IPS-18a (cell line): ENCODE data around the gene ENAH.

Source experiments
- H3K27ac ChIP-seq: one replicate; pipeline ENCODE4 v1.5.1; 2013; ENCODE audit warnings: low read length
- H3K27me3 ChIP-seq: one replicate; pipeline ENCODE4 v1.6.1; 2013; ENCODE audit warnings: mild to moderate bottlenecking, low read length; ENCODE audit not compliant: control insufficient read depth, insufficient read depth
- H3K36me3 ChIP-seq: one replicate; pipeline ENCODE4 v1.6.1; 2013; ENCODE audit warnings: low read depth, low read length; ENCODE audit not compliant: control insufficient read depth
- H3K4me1 ChIP-seq: one replicate; pipeline ENCODE4 v1.6.1; 2013; ENCODE audit warnings: low read depth, low read length; ENCODE audit not compliant: control insufficient read depth
- H3K4me3 ChIP-seq: one replicate; pipeline ENCODE4 v1.5.1; 2013; ENCODE audit warnings: low read length
- H3K9ac ChIP-seq: one replicate; pipeline ENCODE4 v1.6.1; 2013; ENCODE audit warnings: mild to moderate bottlenecking, low read length, moderate library complexity
- H3K9me3 ChIP-seq: one replicate; pipeline ENCODE4 v1.6.1; 2013; ENCODE audit warnings: low read depth, low read length; ENCODE audit not compliant: control insufficient read depth

The ENAH gene

DNA sequence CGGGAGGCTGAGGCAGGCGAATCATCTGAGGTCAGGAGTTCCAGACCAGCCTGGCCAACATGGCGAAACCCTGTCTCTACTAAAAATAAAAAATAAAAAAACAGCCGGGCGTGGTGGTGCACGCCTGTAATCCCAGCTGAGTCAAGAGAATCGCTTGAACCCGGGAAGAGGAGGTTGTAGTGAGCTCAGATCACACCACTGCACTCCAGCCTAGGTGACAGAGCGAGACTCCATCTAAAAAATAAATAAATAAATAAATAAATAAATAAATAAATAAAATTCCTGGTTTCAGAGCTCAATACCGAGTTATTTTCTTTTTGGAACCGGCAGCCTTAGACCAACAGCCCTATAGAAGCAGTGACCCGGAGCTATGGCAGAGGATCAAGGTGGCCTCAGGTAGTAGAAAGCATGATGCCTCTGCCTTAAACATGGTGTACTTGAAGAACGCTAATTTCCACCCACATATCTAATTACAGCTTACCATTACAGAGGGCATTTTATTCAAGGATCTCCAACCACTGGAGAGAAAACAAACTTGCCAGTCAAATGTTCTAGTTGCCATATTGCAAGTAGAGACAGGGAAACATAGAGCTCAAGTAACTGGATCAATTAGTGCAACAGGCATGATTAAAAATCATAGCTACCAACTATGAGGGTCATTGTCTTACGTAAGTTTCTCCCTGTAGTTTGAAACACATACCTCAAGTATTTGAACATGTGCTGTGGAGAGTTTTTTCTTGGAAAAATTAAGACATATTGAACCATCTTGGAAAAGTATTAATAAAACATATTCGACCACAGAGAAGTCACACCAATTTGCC is 2.0 kb upstream of the ENAH start:
- Histone ChIP-seq H3K27ac (no peak overlapping the region), H3K4me1 (peaks cover 4% of the 10 kb centered on the region), H3K27me3 (no peaks in the 10 kb centered on the region), H3K9me3 (no peaks in the 10 kb centered on the region), H3K9ac (peak overlapping the region; percentile 96), H3K36me3 (no peaks in the 10 kb centered on the region), H3K4me3 (no peak overlapping the region)

DNA sequence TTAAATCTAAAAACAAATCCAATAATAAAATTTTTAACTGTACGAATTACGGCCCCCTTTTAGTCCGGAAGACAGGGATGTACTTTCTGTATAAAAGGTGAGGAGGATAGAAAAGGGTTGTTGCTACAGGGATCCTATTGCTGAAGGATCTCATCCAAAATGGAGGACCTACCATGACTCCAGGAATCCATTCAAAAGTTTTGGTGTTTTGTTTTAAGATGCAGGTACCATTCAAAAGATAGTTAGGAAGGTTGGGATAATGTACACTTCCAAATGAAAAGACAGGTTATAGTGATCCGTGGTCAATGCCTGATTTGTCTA is 1.3 kb upstream of the ENAH start:
- no peak overlapping the region for H3K27ac ChIP-seq
- no peaks in the 10 kb centered on the region for H3K27me3 ChIP-seq
- H3K9me3 ChIP-seq: no peaks in the 10 kb centered on the region
- peak overlapping the region; percentile 96 for H3K9ac ChIP-seq
- H3K36me3 ChIP-seq: no peaks in the 10 kb centered on the region
- peaks cover 10% of the 10 kb centered on the region for H3K4me1 ChIP-seq
- H3K4me3 ChIP-seq: peak overlapping the region; percentile 91

GRCh38 chr1:225653463-225654276 is 747 bp upstream of the ENAH start:
- Histone ChIP-seq H3K4me1 (peaks cover 15% of the 10 kb centered on the region), H3K27ac (peak overlapping the region; percentile 83), H3K27me3 (no peaks in the 10 kb centered on the region), H3K9me3 (no peaks in the 10 kb centered on the region), H3K36me3 (no peaks in the 10 kb centered on the region), H3K4me3 (peak overlapping the region; percentile 91), H3K9ac (peak overlapping the region; percentile 96)

DNA sequence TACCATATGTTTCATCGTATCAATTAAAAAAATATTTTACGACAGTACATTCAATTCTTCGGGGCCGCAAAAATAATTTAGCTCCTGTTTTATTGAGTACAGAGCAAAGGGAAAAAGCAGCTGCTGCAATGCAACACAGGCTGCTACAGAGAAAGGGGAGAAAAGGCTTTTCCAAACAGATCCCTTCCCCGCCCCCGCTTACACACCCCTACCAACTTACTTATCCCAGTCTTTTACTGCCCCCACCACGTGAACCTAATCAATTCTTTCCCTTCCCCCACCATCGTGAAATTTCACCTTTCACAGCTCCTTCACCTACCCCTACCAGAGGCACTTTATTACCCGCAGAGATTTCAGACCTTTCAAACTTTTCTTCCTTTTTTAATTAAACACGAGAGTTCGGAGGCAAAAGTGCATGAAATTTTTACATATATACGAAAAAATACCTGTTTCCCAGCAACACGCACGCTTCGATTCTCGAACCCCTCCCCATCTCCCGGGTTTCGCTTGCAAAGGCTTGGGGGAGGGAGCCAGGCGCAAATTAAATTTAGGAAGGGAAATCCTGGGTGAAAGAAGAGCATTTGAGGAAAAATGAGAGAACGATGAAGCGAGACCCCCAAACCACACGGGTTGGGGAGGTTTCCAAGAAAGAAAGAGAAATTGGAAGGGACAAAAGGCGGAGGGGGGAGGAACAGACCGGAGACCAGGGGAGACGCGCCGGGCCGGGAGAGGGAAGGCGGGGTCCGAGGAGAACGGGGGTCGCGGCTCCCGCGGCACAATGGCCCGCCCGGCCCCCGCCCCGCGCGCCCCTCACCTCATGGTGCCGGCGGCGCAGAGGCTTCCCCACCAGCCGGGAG is 823 bp downstream of the ENAH start:
- no peaks in the 10 kb centered on the region for H3K36me3 ChIP-seq
- H3K9ac ChIP-seq: peak overlapping the region; percentile 96
- H3K27ac ChIP-seq: peak overlapping the region; percentile 75
- peak overlapping the region; percentile 83 for H3K4me3 ChIP-seq
- no peaks in the 10 kb centered on the region for H3K9me3 ChIP-seq
- H3K4me1 ChIP-seq: peaks cover 22% of the 10 kb centered on the region
- H3K27me3 ChIP-seq: no peaks in the 10 kb centered on the region

- H3K4me1 ChIP-seq: peaks cover 22% of the 10 kb centered on the region
- H3K9me3 ChIP-seq: no peaks in the 10 kb centered on the region
- H3K4me3 ChIP-seq: peak overlapping the region; percentile 83
- no peaks in the 10 kb centered on the region for H3K27me3 ChIP-seq
- H3K27ac ChIP-seq: peak overlapping the region; percentile 75
- H3K36me3 ChIP-seq: no peaks in the 10 kb centered on the region
- H3K9ac ChIP-seq: peak overlapping the region; percentile 96
Measured at GRCh38 chr1:225651376-225651871, 1.5 kb downstream of the ENAH start.

- H3K9ac ChIP-seq: no peak overlapping the region
- H3K27ac ChIP-seq: no peak overlapping the region
- H3K27me3 ChIP-seq: no peaks in the 10 kb centered on the region
- H3K9me3 ChIP-seq: no peaks in the 10 kb centered on the region
- peaks cover 22% of the 10 kb centered on the region for H3K4me1 ChIP-seq
- H3K36me3 ChIP-seq: no peaks in the 10 kb centered on the region
- peak overlapping the region; percentile 83 for H3K4me3 ChIP-seq
Measured at GRCh38 chr1:225650179-225650578, 2.7 kb downstream of the ENAH start.

DNA sequence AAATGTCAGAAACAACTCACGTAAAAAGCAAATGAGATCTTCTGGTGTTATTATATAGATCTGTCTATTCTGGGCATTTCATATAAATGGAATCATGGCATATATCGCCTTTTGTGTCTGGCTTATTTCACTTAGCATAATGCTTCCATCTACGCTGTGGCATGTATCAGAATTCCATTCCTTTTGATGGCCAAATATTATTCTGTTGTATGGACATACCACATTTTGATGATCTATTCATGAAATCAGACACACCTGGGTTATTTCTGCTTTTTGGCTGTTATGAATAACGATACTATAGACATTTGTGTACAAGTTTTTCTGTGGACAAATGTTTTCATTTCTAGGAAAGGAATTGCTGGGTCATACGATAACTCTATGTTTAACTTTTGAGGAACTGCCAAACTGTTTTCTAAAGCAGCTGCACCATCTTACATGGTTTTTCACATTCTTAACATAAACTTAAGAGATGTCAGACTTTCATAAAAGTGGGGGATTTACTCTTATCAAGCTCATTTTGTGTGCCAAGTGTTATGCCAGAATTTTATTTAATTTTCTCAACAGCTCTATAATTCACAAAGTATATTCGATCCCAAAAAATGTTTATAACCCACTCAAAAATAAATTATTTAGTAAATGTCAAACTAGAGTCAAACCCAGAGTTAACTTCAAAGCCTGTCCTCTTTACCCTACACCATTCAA is 7.6 kb downstream of the ENAH start:
- Histone ChIP-seq H3K27ac (no peak overlapping the region), H3K4me3 (no peak overlapping the region), H3K36me3 (peaks cover 3% of the 10 kb centered on the region), H3K4me1 (peaks cover 21% of the 10 kb centered on the region), H3K9ac (no peak overlapping the region), H3K9me3 (no peaks in the 10 kb centered on the region), H3K27me3 (no peaks in the 10 kb centered on the region)

DNA sequence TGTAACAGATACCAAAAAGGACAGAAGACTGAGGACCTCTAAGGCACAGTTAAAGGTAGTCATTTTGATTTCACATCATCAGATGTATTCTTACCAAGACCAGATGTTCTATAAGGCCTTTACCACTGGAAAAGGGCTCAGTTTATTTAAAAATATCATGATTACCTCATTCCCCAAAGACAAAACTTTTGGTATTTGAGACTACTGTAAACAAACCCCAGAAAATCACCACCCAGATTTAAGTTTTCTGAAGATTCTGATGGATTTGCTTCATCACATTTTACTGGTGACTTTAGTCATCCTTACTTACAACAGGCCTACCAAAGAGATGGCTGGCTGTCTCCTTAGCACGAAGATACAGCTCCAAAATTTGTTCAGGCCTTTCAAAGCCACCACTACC is 8.3 kb downstream of the ENAH start:
- H3K27ac ChIP-seq: no peak overlapping the region
- no peak overlapping the region for H3K9ac ChIP-seq
- peaks cover 3% of the 10 kb centered on the region for H3K36me3 ChIP-seq
- peaks cover 15% of the 10 kb centered on the region for H3K4me1 ChIP-seq
- no peak overlapping the region for H3K4me3 ChIP-seq
- no peaks in the 10 kb centered on the region for H3K27me3 ChIP-seq
- no peaks in the 10 kb centered on the region for H3K9me3 ChIP-seq

DNA sequence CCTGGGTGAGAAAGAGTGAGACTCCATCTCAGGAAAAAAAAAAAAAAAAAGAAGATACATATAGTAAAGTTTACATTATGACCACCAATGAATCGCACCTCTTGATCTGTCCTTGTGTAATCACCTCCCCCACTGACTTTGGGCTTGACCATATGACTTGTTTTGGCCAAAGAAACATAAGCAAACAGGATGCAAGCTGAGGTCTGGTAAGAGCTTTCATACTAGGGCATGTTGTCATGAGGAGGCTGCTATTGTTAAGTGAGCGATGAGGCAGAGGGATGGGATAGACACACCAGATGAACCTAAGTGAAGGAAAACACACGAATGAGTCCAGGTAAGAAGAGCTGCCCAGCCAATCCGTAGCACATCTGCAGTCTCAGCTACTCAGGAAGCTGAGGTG is 10.7 kb downstream of the ENAH start:
- Histone ChIP-seq H3K9ac (no peak overlapping the region), H3K27me3 (no peaks in the 10 kb centered on the region), H3K36me3 (peaks cover 8% of the 10 kb centered on the region), H3K27ac (no peak overlapping the region), H3K4me1 (no peaks in the 10 kb centered on the region), H3K9me3 (no peaks in the 10 kb centered on the region), H3K4me3 (no peak overlapping the region)

- no peaks in the 10 kb centered on the region for H3K9me3 ChIP-seq
- H3K9ac ChIP-seq: no peak overlapping the region
- no peak overlapping the region for H3K4me3 ChIP-seq
- peaks cover 3% of the 10 kb centered on the region for H3K4me1 ChIP-seq
- H3K27me3 ChIP-seq: no peaks in the 10 kb centered on the region
- peaks cover 8% of the 10 kb centered on the region for H3K36me3 ChIP-seq
- H3K27ac ChIP-seq: no peak overlapping the region
Measured at GRCh38 chr1:225638853-225639252, 14.1 kb downstream of the ENAH start.
